22Rv1 (cell line): ENCODE measurements around the gene METTL26.

Source experiments
- CTCF ChIP-seq: fragments of 450-650 bp; IDR thresholded peaks from 2 replicates; pipeline ENCODE4 v1.5.1; 2017; ENCODE audit warnings: mild to moderate bottlenecking
- ZFX ChIP-seq: fragments of 450-650 bp; IDR thresholded peaks from 2 replicates; pipeline ENCODE4 v1.6.1; 2017; ENCODE audit warnings: antibody characterized with exemption, borderline replicate concordance

DNA sequence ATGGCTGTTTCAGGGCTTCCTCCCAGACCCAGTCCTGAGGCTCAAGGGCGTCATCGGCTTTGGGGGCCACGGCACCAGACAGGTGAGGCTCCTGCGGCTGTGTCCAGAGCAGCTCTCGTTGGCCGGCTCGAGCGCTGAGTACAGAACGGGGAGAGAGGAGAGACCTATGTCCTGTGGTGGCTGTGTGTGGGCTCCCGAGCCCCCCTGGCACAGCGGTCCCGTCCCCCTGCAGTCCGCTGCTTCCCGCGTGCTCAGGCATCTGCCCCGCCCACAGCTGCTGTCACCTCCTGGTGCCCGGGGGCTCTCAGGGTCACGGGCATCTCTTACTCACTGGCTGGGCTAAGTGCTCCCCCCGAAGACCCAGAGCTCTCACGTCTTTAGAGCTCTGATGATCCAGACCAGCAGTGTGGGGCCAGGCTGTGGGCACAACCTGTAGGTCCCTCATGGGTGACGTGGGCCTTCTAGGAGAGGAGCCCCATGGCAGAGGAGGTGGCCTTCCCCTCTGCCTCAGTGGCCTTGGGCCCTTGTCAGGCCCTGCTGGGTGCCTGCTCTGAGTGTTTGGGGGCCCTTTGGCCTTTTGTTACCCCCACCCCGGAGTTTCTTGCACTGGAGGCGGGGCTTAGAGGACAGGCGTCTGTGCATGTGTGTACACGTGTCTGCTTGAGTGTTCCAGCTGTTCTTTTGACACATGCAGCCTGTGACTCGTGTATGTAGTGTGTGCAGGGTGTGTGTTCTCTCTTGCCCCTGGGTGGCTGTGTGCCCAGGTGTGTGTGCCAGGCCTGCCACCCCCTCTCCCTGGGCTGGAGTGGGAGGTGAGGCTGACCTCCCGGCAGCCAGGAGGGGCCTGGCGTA lies 16.6 kb upstream of the METTL26 start:
- TF ChIP-seq CTCF: no peak
- TF ChIP-seq ZFX: no peak
